OCI-LY3 (cell line): Measurements from ENCODE around the gene SPTBN2.

Source experiments
- EZH2phosphoT487 ChIP-seq: fragments of 200-600 bp; shearing (Covaris generic); IDR thresholded peaks from 2 replicates; pipeline ENCODE4 v1.6.1; 2018; ENCODE audit warnings: antibody characterized with exemption, mixed run types, low read depth
- TF ChIP-seq, protein P1 (sequence below): fragments of 200-600, 300-600 bp; sonication (generic); IDR thresholded peaks from 2 replicates; pipeline ENCODE4 v1.5.1; 2014; ENCODE audit warnings: antibody characterized with exemption, low read length, low read depth

DNA sequence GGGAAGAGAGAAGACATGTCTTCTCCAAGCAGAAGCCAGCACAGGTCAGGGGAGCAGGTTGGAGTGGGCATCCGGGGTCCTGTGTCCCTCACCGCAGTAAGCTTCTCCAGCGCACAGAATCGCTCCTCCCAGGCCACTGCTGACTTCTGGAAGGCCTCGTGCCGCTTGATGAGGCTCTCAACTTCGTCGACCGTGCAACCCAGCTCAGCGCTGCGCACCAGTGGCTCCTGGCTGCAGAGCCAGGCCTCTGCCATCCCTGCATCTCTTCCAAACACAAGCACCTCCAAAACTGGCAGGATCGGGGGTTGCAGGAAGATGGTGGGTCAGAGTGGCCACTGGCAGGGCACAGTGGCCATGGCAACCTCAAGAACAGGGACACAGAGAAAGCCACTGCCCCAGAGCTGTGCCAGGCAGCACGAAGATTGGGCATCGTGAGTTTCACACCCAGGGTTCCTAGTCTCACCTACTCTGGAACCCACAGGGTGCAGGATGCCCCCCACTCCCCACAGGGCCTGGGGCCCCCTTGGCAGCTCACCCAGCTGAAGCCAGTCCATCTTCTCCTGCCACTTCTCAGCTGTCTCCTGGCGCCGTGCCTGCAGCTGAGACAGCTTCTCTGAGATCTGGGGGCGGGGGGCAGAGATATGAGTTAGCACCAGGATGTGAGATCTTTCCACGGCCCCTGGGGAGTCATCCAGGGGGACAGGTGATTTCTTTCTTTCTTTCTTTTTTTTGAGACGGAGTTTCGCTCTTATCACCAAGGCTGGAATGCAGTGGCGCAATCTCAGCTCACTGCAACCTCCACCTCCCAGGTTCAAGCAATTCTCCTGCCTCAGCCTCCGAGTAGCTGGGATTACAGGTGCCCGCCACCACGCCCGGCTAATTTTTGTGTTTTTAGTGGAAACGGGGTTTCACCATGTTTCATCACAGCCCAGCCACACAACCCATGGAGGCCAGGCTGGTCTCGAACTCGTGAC, 40.2 kb downstream of the SPTBN2 start:
- TF ChIP-seq, protein P1, sequence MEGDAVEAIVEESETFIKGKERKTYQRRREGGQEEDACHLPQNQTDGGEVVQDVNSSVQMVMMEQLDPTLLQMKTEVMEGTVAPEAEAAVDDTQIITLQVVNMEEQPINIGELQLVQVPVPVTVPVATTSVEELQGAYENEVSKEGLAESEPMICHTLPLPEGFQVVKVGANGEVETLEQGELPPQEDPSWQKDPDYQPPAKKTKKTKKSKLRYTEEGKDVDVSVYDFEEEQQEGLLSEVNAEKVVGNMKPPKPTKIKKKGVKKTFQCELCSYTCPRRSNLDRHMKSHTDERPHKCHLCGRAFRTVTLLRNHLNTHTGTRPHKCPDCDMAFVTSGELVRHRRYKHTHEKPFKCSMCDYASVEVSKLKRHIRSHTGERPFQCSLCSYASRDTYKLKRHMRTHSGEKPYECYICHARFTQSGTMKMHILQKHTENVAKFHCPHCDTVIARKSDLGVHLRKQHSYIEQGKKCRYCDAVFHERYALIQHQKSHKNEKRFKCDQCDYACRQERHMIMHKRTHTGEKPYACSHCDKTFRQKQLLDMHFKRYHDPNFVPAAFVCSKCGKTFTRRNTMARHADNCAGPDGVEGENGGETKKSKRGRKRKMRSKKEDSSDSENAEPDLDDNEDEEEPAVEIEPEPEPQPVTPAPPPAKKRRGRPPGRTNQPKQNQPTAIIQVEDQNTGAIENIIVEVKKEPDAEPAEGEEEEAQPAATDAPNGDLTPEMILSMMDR: no peak
- no peak for TF ChIP-seq EZH2phosphoT487
